Breast epithelium (tissue), 4 donors: Measurements from ENCODE around the gene CCDC51. TPM values are rescaled to one million over a fixed set of nuclear protein-coding genes. Genes with fewer than 3 reads are reported as not detected.

Experiments
- DNase-seq, 2 donors: peaks; one replicate each; pipeline ENCODE4 v3.0.0-alpha.2; 2019; ENCODE audit warnings: low spot score in 2 of 2
- H3K27ac ChIP-seq, 2 donors: fragments of 200-600 bp; sonication (generic) in 1 of 2; one replicate each; pipeline ENCODE4 v1.5.1; 2016 to 2019; ENCODE audit warnings: mild to moderate bottlenecking in 1 of 2
- H3K27me3 ChIP-seq, 2 donors: fragments of 200-600 bp; sonication (generic) in 1 of 2; one replicate each; pipeline versions ENCODE4 v1.5.1 to v1.6.0; 2017 to 2019; ENCODE audit warnings: control low read depth in 1 of 2, mild to moderate bottlenecking in 1 of 2
- H3K36me3 ChIP-seq: fragments of 200-600 bp; one replicate; pipeline ENCODE4 v1.5.1; 2019
- H3K4me1 ChIP-seq, 2 donors: fragments of 200-600 bp; sonication (generic); one replicate each; pipeline ENCODE4 v1.5.1; 2016 to 2019; ENCODE audit warnings: control low read depth in 1 of 2
- H3K4me3 ChIP-seq, 3 donors: fragments of 200-600 bp; sonication (generic); 1 replicate in 2 of 3; 2 replicates in 1 of 3; pipeline ENCODE4 v1.5.1; 2016 to 2019; ENCODE audit warnings: mild to moderate bottlenecking in 3 of 3, moderate library complexity in 2 of 3
- H3K9me3 ChIP-seq, 2 donors: fragments of 200-600 bp; sonication (generic) in 1 of 2; one replicate each; pipeline ENCODE4 v1.5.1; 2016 to 2019; ENCODE audit warnings: control low read depth in 1 of 2
- POLR2A ChIP-seq: fragments of 450-650 bp; IDR thresholded peaks from one replicate; pipeline ENCODE4 v1.6.1; 2016; ENCODE audit warnings: antibody characterized with exemption, mild to moderate bottlenecking, moderate library complexity
- POLR2AphosphoS5 ChIP-seq, 3 donors: sonication (generic); formaldehyde crosslinking; IDR thresholded peaks; one replicate each; pipeline ENCODE4 v1.6.1; 2017; ENCODE audit warnings: antibody characterized with exemption in 3 of 3
- intact Hi-C: fragments of 100-400 bp; cut with DNase I; formaldehyde crosslinking; loops from one replicate; pipeline ENCODE4 v1.15.1; 2023; ENCODE audit warnings: low total_unique reads
- total RNA-seq, 3 donors: library from RNA; depleted of rRNA; stranded (reverse); fragments of >200 nt; gene quantifications; one replicate each; pipeline ENCODE4 v1.1.0, GENCODE V29; 2016
- TF ChIP-seq, protein P1 (sequence below), 3 donors: fragments of 450-650 bp; IDR thresholded peaks; one replicate each; pipeline ENCODE4 v1.5.1; 2016 to 2017; ENCODE audit warnings: antibody characterized with exemption in 3 of 3, mild to moderate bottlenecking in 3 of 3, moderate library complexity in 3 of 3

The CCDC51 gene
- total RNA-seq, 3 donors from 2014 or later: 12.5 to 14.7 (median 13.9) TPM

DNA sequence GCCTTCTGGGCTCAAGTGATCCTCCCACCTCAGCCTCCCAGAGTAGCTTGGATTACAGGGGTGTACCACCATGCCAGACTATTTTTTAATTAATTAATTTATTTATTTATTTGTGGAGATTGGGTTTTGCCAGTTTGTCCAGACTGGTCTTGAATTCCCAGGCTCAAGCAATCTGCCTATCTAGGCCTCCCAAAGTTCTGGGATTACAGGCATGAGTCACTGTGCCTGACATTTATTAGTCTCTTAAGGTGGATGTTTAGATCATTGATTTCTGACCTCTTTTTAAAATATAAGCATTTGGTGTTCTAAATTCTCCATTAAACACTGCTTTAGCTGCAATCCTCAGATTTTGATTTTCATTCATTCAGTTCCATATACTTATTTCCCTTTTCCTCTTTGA lies 52.3 kb downstream of the CCDC51 start:
- no peaks in the 10 kb centered on the region for H3K36me3 ChIP-seq
- no peaks in the 10 kb centered on the region for H3K9me3 ChIP-seq
- no peaks in the 10 kb centered on the region for H3K4me1 ChIP-seq
- H3K4me3 ChIP-seq: no peak overlapping the region
- no peak overlapping the region for H3K27ac ChIP-seq
- no peaks in the 10 kb centered on the region for H3K27me3 ChIP-seq
- no peak for DNase-seq
- intact Hi-C loops: no loop called here
- TF ChIP-seq, protein P1, sequence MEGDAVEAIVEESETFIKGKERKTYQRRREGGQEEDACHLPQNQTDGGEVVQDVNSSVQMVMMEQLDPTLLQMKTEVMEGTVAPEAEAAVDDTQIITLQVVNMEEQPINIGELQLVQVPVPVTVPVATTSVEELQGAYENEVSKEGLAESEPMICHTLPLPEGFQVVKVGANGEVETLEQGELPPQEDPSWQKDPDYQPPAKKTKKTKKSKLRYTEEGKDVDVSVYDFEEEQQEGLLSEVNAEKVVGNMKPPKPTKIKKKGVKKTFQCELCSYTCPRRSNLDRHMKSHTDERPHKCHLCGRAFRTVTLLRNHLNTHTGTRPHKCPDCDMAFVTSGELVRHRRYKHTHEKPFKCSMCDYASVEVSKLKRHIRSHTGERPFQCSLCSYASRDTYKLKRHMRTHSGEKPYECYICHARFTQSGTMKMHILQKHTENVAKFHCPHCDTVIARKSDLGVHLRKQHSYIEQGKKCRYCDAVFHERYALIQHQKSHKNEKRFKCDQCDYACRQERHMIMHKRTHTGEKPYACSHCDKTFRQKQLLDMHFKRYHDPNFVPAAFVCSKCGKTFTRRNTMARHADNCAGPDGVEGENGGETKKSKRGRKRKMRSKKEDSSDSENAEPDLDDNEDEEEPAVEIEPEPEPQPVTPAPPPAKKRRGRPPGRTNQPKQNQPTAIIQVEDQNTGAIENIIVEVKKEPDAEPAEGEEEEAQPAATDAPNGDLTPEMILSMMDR (IDR thresholded peaks at IDR 0.05): no peak
- TF ChIP-seq POLR2AphosphoS5 (IDR thresholded peaks at IDR 0.05) (no peak), POLR2A (no peak)

Other genes starting within 250 kb of the CCDC51 start
- gene CAMP, start 216.6 kb downstream of the CCDC51 start, total RNA-seq: 1 to 10 TPM in 1 of 3 donors, not detected in 2; 2.9 TPM
- gene ZNF589, start 199.0 kb downstream of the CCDC51 start, total RNA-seq: 10 to 100 TPM; 16.1 to 18.4 (median 17.6) TPM
- 10 to 100 TPM; 24.6 to 38.5 (median 34.1) TPM for gene NME6, start 138.8 kb downstream of the CCDC51 start, total RNA-seq
- not detected for gene SPINK8, start 106.5 kb downstream of the CCDC51 start, total RNA-seq
- under 1 TPM in 2 of 3 donors, not detected in 1; 0.32 to 0.66 TPM for gene FBXW12, start 67.9 kb downstream of the CCDC51 start, total RNA-seq
- 100 to 1,000 TPM in 2 of 3 donors, 10 to 100 TPM in 1; 60.2 to 182 (median 148) TPM for gene PLXNB1, start 10.0 kb downstream of the CCDC51 start, total RNA-seq
- 100 to 1,000 TPM; 270 to 343 (median 333) TPM for gene TMA7, start 138 bp upstream of the CCDC51 start, total RNA-seq
- 1 to 10 TPM; 8.2 to 8.6 (median 8.2) TPM for gene ATRIP, start 6.6 kb upstream of the CCDC51 start, total RNA-seq
- gene SHISA5, start 64.1 kb upstream of the CCDC51 start, total RNA-seq: 10 to 100 TPM; 65.6 to 90.1 (median 77.0) TPM
- gene PFKFB4, start 116.7 kb upstream of the CCDC51 start, total RNA-seq: 1 to 10 TPM; 1.8 to 6.9 (median 5.2) TPM
- gene UCN2, start 123.7 kb upstream of the CCDC51 start, total RNA-seq: under 1 TPM in 1 of 3 donors, not detected in 2; 0.44 TPM
- gene COL7A1, start 155.2 kb upstream of the CCDC51 start, total RNA-seq: 10 to 100 TPM in 2 of 3 donors, under 1 TPM in 1; 0.48 to 18.6 (median 12.5) TPM
- 100 to 1,000 TPM; 163 to 230 (median 180) TPM for gene UQCRC1, start 169.5 kb upstream of the CCDC51 start, total RNA-seq
- gene TMEM89, start 181.7 kb upstream of the CCDC51 start, total RNA-seq: not detected
- gene SLC26A6, start 195.3 kb upstream of the CCDC51 start, total RNA-seq: 10 to 100 TPM; 12.6 to 21.6 (median 16.0) TPM
- gene CELSR3, start 222.8 kb upstream of the CCDC51 start, total RNA-seq: 1 to 10 TPM in 2 of 3 donors, under 1 TPM in 1; 0.88 to 1.3 (median 1.1) TPM
- 10 to 100 TPM; 31.8 to 40.3 (median 36.4) TPM for gene NCKIPSD, start 245.8 kb upstream of the CCDC51 start, total RNA-seq